Measurements from ENCODE around the gene PSMC3IP. TPM values are rescaled to one million over a fixed set of nuclear protein-coding genes. Genes with fewer than 3 reads are reported as not detected.

Gene PSMC3IP
- total and polyA plus RNA-seq, 2 of the 4 experiments (the other 2 are of a cell fraction) = 5.6 to 9.8 TPM

GRCh38 chr17:42603318-42603717 lies 25.8 kb upstream of the PSMC3IP start:
- DNase-seq = no peak
- intact Hi-C loops (cut with micrococcal nuclease) (no loop called here), dilution Hi-C loops (cut with HindIII; ENCODE audit: low sequenced_read_pairs, unreplicated experiment) (no loop called here), in situ Hi-C loops (cut with MboI; ENCODE audit: low sequenced_read_pairs) (no loop called here)
- no peak overlapping the region for H2AK5ac ChIP-seq (ENCODE audit: low read depth, low read length)
- CTCF ChIA-PET = no interaction called here
- peaks cover 7% of the 10 kb centered on the region for H3K9me1 ChIP-seq (ENCODE audit: insufficient read depth, low read length)
- H2BK120ac ChIP-seq (ENCODE audit: low read depth, low read length) = no peak overlapping the region
- POLR2A ChIA-PET (ENCODE audit: unreplicated experiment) = no interaction called here
- H4K20me1 ChIP-seq (ENCODE audit: insufficient read depth, low read length) = peaks cover 67% of the 10 kb centered on the region
- no peak for TF ChIP-seq NFE2L2 (IDR thresholded peaks at IDR 0.05; ENCODE audit: low read depth, low read length)
- TF ChIP-seq FOS (IDR thresholded peaks at IDR 0.05; ENCODE audit: low read depth, low read length) = no peak
- TF ChIP-seq CEBPB (IDR thresholded peaks at IDR 0.05; ENCODE audit: low read depth, low read length) = no peak
- no peak for TF ChIP-seq POLR2A (IDR thresholded peaks at IDR 0.05; ENCODE audit: low read depth, low read length)
- TF ChIP-seq RCOR1 (IDR thresholded peaks at IDR 0.05; ENCODE audit: insufficient replicate concordance, low read length) = no peak
- TF ChIP-seq MXI1 (IDR thresholded peaks at IDR 0.05; ENCODE audit: borderline replicate concordance, low read depth, low read length) = no peak
- no peak for TF ChIP-seq ELK1 (IDR thresholded peaks at IDR 0.05; ENCODE audit: borderline replicate concordance, low read depth, low read length)
- no peak overlapping the region for H3K4me3 ChIP-seq (ENCODE audit: insufficient read depth, low read depth, low read length)
- peaks cover 17 to 75% of the 10 kb centered on the region in 2 experiments for H3K79me1 ChIP-seq (ENCODE audit: low read depth in 1 of 2, low read length in 2 of 2)
- no peak overlapping the region for H2BK5ac ChIP-seq (ENCODE audit: low read depth, low read length, poor library complexity, severe bottlenecking)
- H3K56ac ChIP-seq (ENCODE audit: extremely low read depth, insufficient read depth, low read length) = no peak overlapping the region
- no peak overlapping the region for H3K4me2 ChIP-seq (ENCODE audit: low read depth, low read length)
- no peak for ATAC-seq (ENCODE audit: low read depth)
- no peak overlapping the region for H3K9ac ChIP-seq (ENCODE audit: low read depth, low read length)
- H3K4ac ChIP-seq (ENCODE audit: low read depth, low read length) = no peak overlapping the region
- no peaks in the 10 kb centered on the region for H3K27me3 ChIP-seq (ENCODE audit: control insufficient read depth, insufficient read depth, low read length)
- H2BK15ac ChIP-seq (ENCODE audit: low read depth, low read length) = no peak overlapping the region
- no peaks in the 10 kb centered on the region for H3K9me3 ChIP-seq (ENCODE audit: control insufficient read depth, insufficient read depth, low read length)
- BruUV-seq (replicated peaks) = no TSS peak
- H3K14ac ChIP-seq (replicated peaks; ENCODE audit: low read depth, low read length) = no peak overlapping the region
- no peak overlapping the region for H3K18ac ChIP-seq (ENCODE audit: low read depth, low read length)
- H3K4me1 ChIP-seq (ENCODE audit: control insufficient read depth, insufficient read depth, low read length) = no peaks in the 10 kb centered on the region
- WGBS, 2 experiments (ENCODE audit: extremely low coverage in 2 of 2, insufficient read length in 1 of 2) = no CpG with 5 or more reads among the region's 7 CpGs
- H2AK9ac ChIP-seq (replicated peaks; ENCODE audit: low read depth, low read length, poor library complexity) = no peak overlapping the region
- H4K5ac ChIP-seq (ENCODE audit: low read depth, low read length) = no peak overlapping the region
- no peak overlapping the region for H4K8ac ChIP-seq (ENCODE audit: low read depth in 2 of 2, low read length in 2 of 2)
- peaks cover 5% of the 10 kb centered on the region for H3K36me3 ChIP-seq (ENCODE audit: control insufficient read depth, insufficient read depth, low read length)
- H3K27ac ChIP-seq (ENCODE audit: insufficient read depth, low read length) = no peak overlapping the region
- H4K91ac ChIP-seq (ENCODE audit: insufficient read depth, low read depth, low read length) = no peak overlapping the region
- H2BK20ac ChIP-seq (ENCODE audit: low read depth, low read length) = no peak overlapping the region
- no peak overlapping the region for H3K23ac ChIP-seq (ENCODE audit: low read depth, low read length)
- H2AFZ ChIP-seq (replicated peaks; ENCODE audit: low read length, poor library complexity) = no peak overlapping the region
